GM23248 (cell line): ENCODE measurements around the gene RIN1. TPM values are rescaled to one million over a fixed set of nuclear protein-coding genes. Genes with fewer than 3 reads are reported as not detected.
"Not testable (repeated sequence)": the region's sequence is repeated elsewhere in the genome, so short reads cannot be mapped to it uniquely, and the experiment has no call there.

Experiments
- DNase-seq: peaks from one replicate; pipeline ENCODE4 v3.0.0-alpha.2; 2015
- H2AFZ ChIP-seq: fragments of 200-600 bp; sonication (generic); 2 replicates; pipeline ENCODE4 v1.6.1; 2016; ENCODE audit warnings: antibody characterized with exemption
- H3F3A ChIP-seq: fragments of 200-600 bp; sonication (generic); 2 replicates; pipeline ENCODE4 v1.6.1; 2016; ENCODE audit warnings: mild to moderate bottlenecking, antibody characterized with exemption, mixed run types; ENCODE audit not compliant: insufficient read depth
- H3K27ac ChIP-seq: fragments of 200-600 bp; sonication (generic); 2 replicates; pipeline ENCODE4 v1.5.1; 2016; ENCODE audit warnings: mild to moderate bottlenecking
- H3K27me3 ChIP-seq: fragments of 200-600 bp; sonication (generic); replicated peaks from 2 replicates; pipeline ENCODE4 v1.6.1; 2016; ENCODE audit warnings: mild to moderate bottlenecking; ENCODE audit not compliant: insufficient read depth
- H3K36me3 ChIP-seq: fragments of 200-600 bp; sonication (generic); 2 replicates; pipeline ENCODE4 v1.6.1; 2016; ENCODE audit warnings: low read depth, mild to moderate bottlenecking
- H3K4me1 ChIP-seq: fragments of 200-600 bp; sonication (generic); 2 replicates; pipeline ENCODE4 v1.6.1; 2016; ENCODE audit warnings: mild to moderate bottlenecking; ENCODE audit not compliant: insufficient read depth
- H3K4me2 ChIP-seq: fragments of 200-600 bp; sonication (generic); one replicate; pipeline ENCODE4 v1.6.1; 2016; ENCODE audit warnings: mild to moderate bottlenecking; ENCODE audit not compliant: unreplicated experiment
- H3K4me3 ChIP-seq: fragments of 200-600 bp; sonication (generic); 2 replicates; pipeline ENCODE4 v1.5.1; 2016; ENCODE audit warnings: mild to moderate bottlenecking
- H3K79me2 ChIP-seq: fragments of 200-600 bp; sonication (generic); 2 replicates; pipeline ENCODE4 v1.6.1; 2016; ENCODE audit warnings: mild to moderate bottlenecking; ENCODE audit not compliant: insufficient read depth
- H3K9ac ChIP-seq: fragments of 200-600 bp; sonication (generic); 2 replicates; pipeline ENCODE4 v1.6.1; 2016; ENCODE audit warnings: mild to moderate bottlenecking
- H3K9me2 ChIP-seq: fragments of 200-600 bp; sonication (generic); 2 replicates; pipeline ENCODE4 v1.6.1; 2016; ENCODE audit warnings: mixed run types, mild to moderate bottlenecking, moderate library complexity; ENCODE audit not compliant: insufficient read depth
- H3K9me3 ChIP-seq: fragments of 200-600 bp; sonication (generic); one replicate; pipeline ENCODE4 v1.6.1; 2017; ENCODE audit warnings: low read depth
- H4K20me1 ChIP-seq: fragments of 200-600 bp; sonication (generic); 2 replicates; pipeline ENCODE4 v1.6.0; 2016; ENCODE audit not compliant: insufficient read depth
- EZH2 ChIP-seq: fragments of 200-600 bp; sonication (generic); IDR thresholded peaks from 2 replicates; pipeline ENCODE4 v1.6.1; 2018; ENCODE audit warnings: antibody characterized with exemption, mild to moderate bottlenecking; ENCODE audit not compliant: insufficient read depth, poor library complexity, severe bottlenecking
- EZH2phosphoT487 ChIP-seq: fragments of 200-600 bp; sonication (generic); IDR thresholded peaks from 2 replicates; pipeline ENCODE4 v1.6.1; 2018; ENCODE audit warnings: antibody characterized with exemption, moderate library complexity, mild to moderate bottlenecking, low read depth; ENCODE audit not compliant: insufficient read depth
- WGBS, 2 experiments: methylation state at CpG; one replicate each; pipeline ENCODE4 v1.1.6; 2015 to 2017; ENCODE audit warnings: low lambda C conversion rate in 2 of 2, low coverage in 1 of 2; ENCODE audit errors: missing lambda C conversion rate in 2 of 2; 5-methylcytosine and 5-hydroxymethylcytosine counted together
- in situ Hi-C: fragments of 300-500 bp; cut with MboI; formaldehyde crosslinking; loops from 2 replicates; pipeline ENCODE4 v1.15.0; 2020
- polyA plus RNA-seq: library from polyadenylated mRNA; unstranded; fragments of >200 nt; fragmentation: Nextera tagmentation; extraction: Ambion mirVana; gene quantifications from 2 replicates; pipeline ENCODE4 v1.2.1, GENCODE V29; 2016
- total RNA-seq: library from RNA; depleted of rRNA; stranded (reverse); fragments of >200 nt; shearing (Covaris generic); gene quantifications from 2 replicates; pipeline ENCODE4 v1.2.3, GENCODE V29; 2014

Gene RIN1
- total and polyA plus RNA-seq, 2 experiments from 2014 or later, result 16.8 to 44.0 TPM

DNA sequence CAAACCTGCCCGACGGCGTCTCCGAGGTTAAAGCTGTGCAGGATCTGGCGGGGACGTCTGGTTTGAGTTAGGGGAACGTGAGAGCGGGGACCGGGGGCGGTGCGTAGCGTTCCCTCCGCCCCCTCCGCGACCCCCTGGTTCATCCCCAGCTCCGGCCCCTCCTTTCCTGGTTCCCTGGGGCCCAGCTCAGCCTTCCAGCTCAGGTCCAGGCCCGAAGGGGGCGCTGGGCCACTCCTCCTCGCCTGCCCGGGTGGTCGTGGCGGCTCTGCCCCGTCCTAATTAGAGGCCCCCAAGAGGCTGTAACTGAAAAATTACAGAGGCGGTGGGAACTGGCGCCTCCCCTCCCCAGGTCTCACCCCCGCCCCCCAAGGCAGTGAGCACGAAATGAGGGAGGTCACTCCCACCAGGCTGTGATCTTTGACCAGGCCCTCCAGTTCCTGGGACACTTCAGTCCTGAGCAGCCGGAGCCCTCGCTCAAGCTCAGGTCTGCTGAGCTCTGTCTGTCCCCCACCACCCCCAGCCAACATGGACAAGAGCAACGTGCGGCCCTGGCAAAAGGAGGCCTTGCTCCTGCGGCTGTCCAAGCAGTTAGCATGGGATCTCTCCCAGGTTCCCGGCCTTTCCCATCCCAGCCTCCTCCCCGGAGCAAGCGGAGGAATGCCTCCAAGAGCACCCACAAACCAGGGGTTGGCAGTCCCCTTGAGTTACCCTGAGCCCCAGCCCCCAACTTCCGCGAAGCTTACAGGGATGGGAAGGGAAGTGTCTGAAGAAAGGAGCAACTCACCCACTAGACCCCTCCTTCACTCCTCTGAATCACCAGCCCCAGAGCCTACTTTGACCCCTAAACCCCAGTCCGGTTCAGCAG lies 22.7 kb downstream of the RIN1 start:
- TF ChIP-seq EZH2, result no peak
- TF ChIP-seq EZH2phosphoT487, result no peak
- H3K9me2 ChIP-seq, result no peaks in the 10 kb centered on the region
- H3F3A ChIP-seq, result peaks cover 15% of the 10 kb centered on the region
- peak overlapping the region; percentile 94 for H3K9ac ChIP-seq
- no peaks in the 10 kb centered on the region for H3K36me3 ChIP-seq
- H4K20me1 ChIP-seq, result no peaks in the 10 kb centered on the region
- peak overlapping the region; percentile 97 for H3K4me2 ChIP-seq
- peak overlapping the region; percentile 94 for H3K27ac ChIP-seq
- peaks cover 16% of the 10 kb centered on the region for H3K4me1 ChIP-seq
- no peak overlapping the region for H2AFZ ChIP-seq
- 1% methylated on average over 23 to 38 of the region's 38 CpGs for WGBS, 2 experiments
- in situ Hi-C loops, result no loop called here
- peaks cover 32% of the 10 kb centered on the region for H3K79me2 ChIP-seq
- no peaks in the 10 kb centered on the region for H3K9me3 ChIP-seq
- peak; percentile 69 for DNase-seq
- peak overlapping the region; percentile 87 for H3K4me3 ChIP-seq
- H3K27me3 ChIP-seq, result no peaks in the 10 kb centered on the region

DNA sequence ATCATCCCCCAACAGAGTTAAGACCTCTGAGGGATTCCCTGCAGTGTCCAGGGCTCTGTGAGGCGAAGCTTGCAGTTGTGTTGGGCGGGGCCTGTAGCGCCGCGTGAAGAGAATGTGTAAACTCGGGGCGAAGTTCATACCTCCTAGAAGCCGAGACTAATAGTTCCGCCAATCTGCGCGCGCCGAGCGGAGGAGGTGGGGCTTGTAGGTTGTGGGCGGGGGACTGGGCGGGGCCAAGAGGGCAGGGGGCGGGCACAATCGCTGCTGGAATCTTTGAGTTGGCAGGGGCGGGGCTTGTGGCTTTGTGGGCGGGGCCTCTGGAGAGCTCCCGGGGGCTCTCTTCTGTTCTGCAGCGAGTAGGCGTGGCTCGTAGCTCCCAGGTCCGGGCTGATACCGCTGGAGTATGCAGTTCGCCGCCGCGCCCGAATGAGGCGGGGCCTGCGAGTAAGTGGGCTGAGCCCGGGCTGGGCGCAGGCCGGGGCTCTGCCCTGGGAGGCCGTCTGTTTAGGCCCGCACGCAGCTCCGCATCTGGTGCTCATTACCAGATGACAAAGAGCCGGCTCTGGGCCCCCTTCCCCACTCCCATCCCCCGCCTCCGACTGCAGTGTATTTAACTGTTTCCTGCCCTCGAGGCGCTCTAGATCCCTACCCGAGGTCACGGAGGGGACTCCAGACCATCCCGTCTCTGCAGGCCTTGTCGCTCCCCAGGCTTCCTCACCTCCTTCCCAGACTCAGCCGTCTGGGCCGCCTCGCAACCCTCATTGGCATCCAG lies 23.5 kb downstream of the RIN1 start:
- Histone ChIP-seq H3K9me3 (no peaks in the 10 kb centered on the region), H4K20me1 (no peaks in the 10 kb centered on the region), H3K4me2 (peak overlapping the region; percentile 97), H3K4me3 (peak overlapping the region; percentile 87), H2AFZ (peak overlapping the region; percentile 70), H3K36me3 (no peaks in the 10 kb centered on the region), H3K9ac (peak overlapping the region; percentile 94), H3K9me2 (no peaks in the 10 kb centered on the region), H3K4me1 (peaks cover 7% of the 10 kb centered on the region), H3K27me3 (no peaks in the 10 kb centered on the region), H3F3A (peaks cover 9% of the 10 kb centered on the region), H3K79me2 (peaks cover 32% of the 10 kb centered on the region), H3K27ac (peak overlapping the region; percentile 94)
- peak; percentile 100 for DNase-seq
- no peak for TF ChIP-seq EZH2
- no peak for TF ChIP-seq EZH2phosphoT487
- 0 to 1% methylated on average over 18 to 49 of the region's 52 CpGs for WGBS, 2 experiments
- in situ Hi-C loops, result no loop called here

DNA sequence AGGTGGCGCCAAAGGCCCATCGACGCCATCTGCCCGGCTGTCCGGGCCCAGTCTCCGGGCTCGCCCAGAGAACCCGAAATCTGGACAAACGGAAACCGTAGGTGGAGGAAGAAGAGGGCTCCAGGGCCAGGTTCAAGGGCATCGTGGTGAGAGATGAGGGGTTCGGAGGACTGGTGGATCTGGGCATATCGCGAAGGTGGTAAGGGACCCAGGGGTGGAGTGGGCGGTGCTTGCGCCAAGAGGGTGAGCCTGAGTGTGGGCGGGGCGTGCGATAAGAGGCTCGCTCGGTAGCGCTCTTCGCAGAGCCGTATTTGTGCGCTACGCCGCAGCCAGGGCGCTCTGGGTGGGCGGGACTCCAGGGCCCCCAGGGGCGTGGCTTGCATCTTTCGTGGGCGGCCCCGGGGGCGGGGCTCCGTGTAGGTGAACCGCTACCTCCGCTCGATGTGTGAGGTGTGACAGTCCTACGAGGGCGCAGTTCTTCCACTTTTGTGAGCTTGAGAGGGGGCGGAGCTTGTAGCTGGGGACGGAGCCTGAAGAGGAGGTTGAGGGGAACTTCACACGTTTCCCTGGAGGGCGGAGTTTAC lies 24.2 kb downstream of the RIN1 start:
- peak; percentile 97 for DNase-seq
- no peaks in the 10 kb centered on the region for H3K9me2 ChIP-seq
- peaks cover 9% of the 10 kb centered on the region for H3F3A ChIP-seq
- peak overlapping the region; percentile 71 for H3K9ac ChIP-seq
- no peaks in the 10 kb centered on the region for H4K20me1 ChIP-seq
- in situ Hi-C loops, result no loop called here
- H3K27ac ChIP-seq, result peak overlapping the region; percentile 70
- peak overlapping the region; percentile 67 for H3K4me3 ChIP-seq
- 0 to 1% methylated on average over 30 to 44 of the region's 44 CpGs for WGBS, 2 experiments
- H3K27me3 ChIP-seq, result no peaks in the 10 kb centered on the region
- H3K4me2 ChIP-seq, result peak overlapping the region; percentile 77
- no peaks in the 10 kb centered on the region for H3K36me3 ChIP-seq
- H3K4me1 ChIP-seq, result 0 out of 2 replicates have a peak, but pooled peaks cover under 1% of the 10 kb centered on the region
- H3K79me2 ChIP-seq, result peaks cover 32% of the 10 kb centered on the region
- peak overlapping the region; percentile 70 for H2AFZ ChIP-seq
- no peaks in the 10 kb centered on the region for H3K9me3 ChIP-seq
- TF ChIP-seq EZH2phosphoT487 (no peak), EZH2 (no peak)

DNA sequence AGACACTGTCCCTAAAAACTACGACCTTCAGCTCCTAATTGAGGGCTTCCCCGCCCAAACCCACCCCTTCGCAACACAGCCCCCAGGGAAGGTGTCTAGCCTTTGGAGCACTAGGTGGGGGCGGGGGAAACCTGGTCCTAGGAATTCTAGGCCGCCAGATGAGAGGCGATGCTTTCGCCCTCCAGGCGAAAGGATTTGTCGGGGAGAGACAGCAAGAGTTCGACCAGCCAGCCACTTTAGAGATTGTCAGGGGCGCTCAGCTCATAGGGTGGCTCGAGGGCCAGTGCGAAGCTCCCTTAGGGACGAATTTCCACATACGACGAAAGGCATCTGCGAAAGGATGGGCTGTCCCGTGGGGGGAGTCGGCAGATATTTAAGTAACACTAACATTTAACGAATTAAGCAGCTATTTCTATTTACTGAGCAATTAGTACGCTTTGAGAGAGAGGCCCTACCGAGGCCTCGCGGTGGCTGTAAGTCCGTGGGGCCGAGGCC lies 24.7 kb downstream of the RIN1 start:
- peaks cover 9% of the 10 kb centered on the region for H3F3A ChIP-seq

DNA sequence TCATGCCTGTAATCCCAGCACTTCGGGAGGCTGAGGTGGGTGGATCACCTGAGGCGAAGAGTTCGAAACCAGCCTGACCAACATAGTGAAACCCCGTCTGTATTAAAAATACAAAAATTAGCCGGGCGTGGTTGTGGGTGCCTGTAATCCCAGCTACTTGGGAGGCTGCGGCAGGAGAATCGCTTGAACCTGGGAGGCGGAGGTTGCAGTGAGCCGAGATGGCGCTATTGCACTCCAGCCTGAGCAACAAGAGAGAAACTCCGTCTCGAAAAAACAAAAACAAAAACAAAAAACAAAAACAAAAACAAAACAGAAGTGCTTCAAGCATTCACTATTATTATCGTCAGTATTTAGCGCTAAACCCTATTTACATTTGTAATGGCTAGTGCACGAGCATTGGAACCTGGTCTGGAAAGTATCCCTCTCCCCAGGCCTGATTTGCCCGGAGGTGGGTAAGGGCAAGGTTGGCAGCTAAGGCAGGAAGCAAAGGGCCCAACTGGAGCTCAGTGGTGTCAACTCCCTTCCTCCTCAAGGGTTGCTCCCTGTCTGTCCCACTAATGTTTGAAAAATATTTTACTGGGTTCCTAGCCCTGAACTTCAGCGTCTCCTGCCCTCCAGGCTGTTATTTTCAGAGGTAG lies 25.3 kb downstream of the RIN1 start:
- H3F3A ChIP-seq, H3K9me2 ChIP-seq, DNase-seq, H3K36me3 ChIP-seq, H3K4me3 ChIP-seq, H3K27ac ChIP-seq, H3K27me3 ChIP-seq, H3K9ac ChIP-seq, H3K9me3 ChIP-seq, H2AFZ ChIP-seq, H4K20me1 ChIP-seq, in situ Hi-C loops, H3K4me1 ChIP-seq, H3K4me2 ChIP-seq: not testable (repeated sequence)
- 69 to 74% methylated on average over 18 of the region's 18 CpGs for WGBS, 2 experiments
- peaks cover 23% of the 10 kb centered on the region for H3K79me2 ChIP-seq

More for the DNA sequence above, 24.7 kb downstream of the RIN1 start:
- Histone ChIP-seq H3K4me2 (peak overlapping the region; percentile 77), H3K9me3 (no peaks in the 10 kb centered on the region), H4K20me1 (no peaks in the 10 kb centered on the region), H2AFZ (peak overlapping the region; percentile 70), H3K27ac (peak overlapping the region; percentile 70), H3K9me2 (no peaks in the 10 kb centered on the region), H3K4me3 (peak overlapping the region; percentile 67), H3K4me1 (no peaks in the 10 kb centered on the region), H3K9ac (peak overlapping the region; percentile 71), H3K79me2 (peaks cover 29% of the 10 kb centered on the region), H3K27me3 (no peaks in the 10 kb centered on the region), H3K36me3 (no peaks in the 10 kb centered on the region)
- TF ChIP-seq EZH2phosphoT487, result no peak
- no peak for TF ChIP-seq EZH2
- DNase-seq, result no peak
- in situ Hi-C loops, result no loop called here
- WGBS, 2 experiments, result 23 to 30% methylated on average over 26 of the region's 26 CpGs
